GM21515 (cell line): ENCODE results near the gene SLCO4A1.

Experiments used
- ATAC-seq: cut with Tn5 transposase; IDR thresholded peaks from one replicate; pipeline ENCODE4 v1.9.1; 2021; ENCODE audit not compliant: unreplicated experiment

Gene SLCO4A1

GRCh38 chr20:62606551-62607201, 35.6 kb upstream of the SLCO4A1 start:
- ATAC-seq = no peak

GRCh38 chr20:62607366-62608217, 34.7 kb upstream of the SLCO4A1 start:
- ATAC-seq = no peak

- no peak for ATAC-seq
Measured at GRCh38 chr20:62608218-62608565, 34.1 kb upstream of the SLCO4A1 start.

- no peak for ATAC-seq
Measured at GRCh38 chr20:62609279-62609720, 33.0 kb upstream of the SLCO4A1 start.

- no peak for ATAC-seq
Measured at GRCh38 chr20:62609811-62610757, 32.2 kb upstream of the SLCO4A1 start.

GRCh38 chr20:62611012-62611411, 31.3 kb upstream of the SLCO4A1 start:
- no peak for ATAC-seq

- no peak for ATAC-seq
Measured at GRCh38 chr20:62611819-62612218, 30.5 kb upstream of the SLCO4A1 start.

- no peak for ATAC-seq
Measured at GRCh38 chr20:62614085-62614960, 28.0 kb upstream of the SLCO4A1 start.

GRCh38 chr20:62614961-62615680, 27.2 kb upstream of the SLCO4A1 start:
- no peak for ATAC-seq

GRCh38 chr20:62615750-62616251, 26.5 kb upstream of the SLCO4A1 start:
- no peak for ATAC-seq

GRCh38 chr20:62616728-62617621, 25.3 kb upstream of the SLCO4A1 start:
- peak; percentile 57 for ATAC-seq

- ATAC-seq = no peak
Measured at GRCh38 chr20:62617711-62618483, 24.4 kb upstream of the SLCO4A1 start.

- ATAC-seq = no peak
Measured at GRCh38 chr20:62618611-62619529, 23.4 kb upstream of the SLCO4A1 start.

GRCh38 chr20:62620625-62621024, 21.7 kb upstream of the SLCO4A1 start:
- no peak for ATAC-seq

- no peak for ATAC-seq
Measured at GRCh38 chr20:62621251-62622110, 20.8 kb upstream of the SLCO4A1 start.
